ENCODE data around the gene CASP5. TPM values are rescaled to one million over a fixed set of nuclear protein-coding genes. Genes with fewer than 3 reads are reported as not detected.

The CASP5 gene
- total RNA-seq, 1 donor from 2014 or later: not detected

DNA sequence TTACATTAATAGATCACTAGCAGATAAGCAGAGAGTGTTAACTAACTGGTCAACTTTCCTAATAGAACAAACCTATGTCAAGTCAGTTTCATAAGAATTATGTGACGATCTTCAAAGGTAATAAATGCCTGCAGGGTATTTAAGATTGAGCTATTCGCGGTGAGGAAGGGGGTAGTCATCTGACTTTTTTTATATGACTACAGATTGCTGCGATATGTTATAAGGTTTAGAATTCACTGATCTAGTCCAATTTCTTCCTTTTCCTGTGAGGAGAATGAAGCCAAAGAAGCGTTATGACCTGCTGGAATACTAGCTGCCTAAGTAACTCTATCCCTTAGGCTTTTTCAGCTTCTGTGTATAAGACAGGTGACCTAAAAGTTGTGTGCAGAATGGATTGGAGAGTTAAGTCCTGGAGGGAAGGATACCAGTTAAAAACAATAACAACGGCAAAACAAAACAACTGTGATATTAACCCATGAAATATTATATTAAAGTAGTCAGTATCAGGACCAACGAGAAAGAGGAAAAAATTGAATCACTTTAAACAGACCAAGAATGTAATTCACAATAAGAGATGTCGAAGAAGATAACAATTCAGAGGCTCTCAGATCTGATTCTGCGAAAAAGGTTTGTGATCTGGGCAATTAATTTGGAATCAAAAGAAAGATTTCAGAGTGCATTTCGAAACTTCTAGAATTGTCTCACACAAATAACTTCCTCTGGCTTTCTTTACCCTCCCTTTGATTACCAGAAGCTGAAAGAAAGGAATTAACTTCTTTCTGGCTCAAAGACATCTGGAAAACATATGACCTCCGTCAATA lies 55.2 kb downstream of the CASP5 start:
- peak; percentile 52 for DNase-seq

DNA sequence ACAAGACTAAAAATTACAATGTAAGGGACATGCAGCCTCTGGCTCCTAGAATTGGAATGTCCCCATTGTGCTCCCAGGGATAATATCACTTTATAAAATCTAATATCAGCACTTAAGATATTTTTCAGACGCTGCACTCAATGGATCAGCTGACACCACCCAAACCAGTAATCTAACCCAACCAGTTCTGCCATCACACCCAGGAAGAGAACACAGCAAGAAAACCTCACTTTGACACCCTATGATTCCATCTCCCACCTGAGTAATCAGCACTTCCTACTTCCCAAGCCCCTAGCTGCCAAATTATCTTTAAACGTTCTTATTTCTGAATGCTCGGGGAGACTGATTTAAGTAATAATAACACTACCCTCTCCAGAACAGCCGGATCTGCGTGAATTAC lies 57.2 kb downstream of the CASP5 start:
- no peak for DNase-seq

DNA sequence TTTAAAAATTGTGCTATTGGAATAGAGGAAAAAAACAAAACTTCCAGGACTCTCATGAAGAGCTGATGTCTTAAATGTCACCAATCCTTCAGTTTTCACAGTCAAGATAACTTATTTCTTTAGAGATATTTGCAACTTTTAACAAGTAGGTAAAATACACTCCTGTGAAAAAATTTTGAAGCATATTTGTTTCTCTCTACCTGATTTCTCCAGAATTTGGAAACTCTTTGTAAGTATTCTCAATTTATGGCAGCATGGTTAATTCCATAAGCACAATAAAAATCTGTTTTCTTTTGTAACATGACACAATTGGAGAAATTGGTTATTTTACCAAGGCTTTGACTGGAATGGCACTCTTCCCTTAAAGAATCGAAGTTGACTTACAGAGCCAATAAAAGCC lies 58.7 kb downstream of the CASP5 start:
- DNase-seq: no peak

DNA sequence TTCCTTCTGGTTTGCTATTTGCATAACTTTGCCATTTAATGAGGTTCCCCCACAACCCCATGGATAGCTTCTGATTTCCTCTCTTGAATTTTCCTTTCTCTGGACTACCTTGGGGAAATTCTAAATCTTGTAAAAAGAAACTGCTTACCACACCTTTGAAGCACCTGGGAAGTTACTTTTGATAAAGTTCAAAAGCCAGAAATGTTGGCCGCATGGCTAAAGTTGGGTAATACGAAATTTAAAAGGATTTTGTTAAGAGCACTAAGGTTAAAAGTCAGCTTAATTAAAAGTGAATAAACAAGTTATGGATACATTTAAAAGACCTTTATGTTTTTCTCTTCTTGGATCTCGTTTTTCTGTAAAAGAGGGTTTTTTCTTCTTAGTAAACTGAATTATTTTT lies 60.1 kb downstream of the CASP5 start:
- no peak for DNase-seq

DNA sequence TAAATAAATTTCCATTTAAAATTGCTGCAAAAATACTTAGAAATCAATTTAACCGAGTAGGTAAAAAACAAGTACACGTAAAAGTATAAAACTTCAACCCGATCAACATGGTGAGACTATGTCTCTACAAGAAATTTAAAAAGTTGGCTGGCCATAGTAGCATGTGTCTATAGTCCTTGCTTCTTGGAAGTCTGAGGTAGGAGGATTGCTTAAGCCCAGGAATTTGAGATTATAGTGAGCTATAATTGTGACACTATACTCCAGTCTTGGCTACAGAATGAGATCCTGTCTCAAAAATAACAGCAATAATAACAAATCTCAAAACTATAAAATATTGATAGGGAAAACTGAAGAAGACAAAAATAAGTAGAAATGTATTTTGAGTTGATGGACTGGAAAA lies 65.7 kb downstream of the CASP5 start:
- DNase-seq: no peak

DNA sequence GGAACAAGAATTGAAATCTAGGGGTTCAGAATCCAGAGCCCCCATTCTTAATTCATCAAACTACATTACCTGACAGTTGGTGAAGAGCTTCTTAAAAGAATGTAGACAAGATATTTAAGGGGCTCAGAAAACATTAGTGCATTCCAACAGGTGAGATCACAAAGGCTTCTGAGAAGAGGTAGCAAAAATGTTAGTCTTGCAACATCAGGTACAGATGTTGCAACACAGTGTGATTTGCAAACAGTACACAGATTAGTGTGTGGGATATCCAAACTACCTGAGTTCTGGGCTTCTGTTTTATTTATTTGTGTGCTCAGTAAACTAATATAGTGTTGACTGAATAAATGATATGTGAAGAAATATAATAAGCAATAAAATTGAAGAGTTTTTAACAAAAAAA lies 66.4 kb downstream of the CASP5 start:
- no peak for DNase-seq

DNA sequence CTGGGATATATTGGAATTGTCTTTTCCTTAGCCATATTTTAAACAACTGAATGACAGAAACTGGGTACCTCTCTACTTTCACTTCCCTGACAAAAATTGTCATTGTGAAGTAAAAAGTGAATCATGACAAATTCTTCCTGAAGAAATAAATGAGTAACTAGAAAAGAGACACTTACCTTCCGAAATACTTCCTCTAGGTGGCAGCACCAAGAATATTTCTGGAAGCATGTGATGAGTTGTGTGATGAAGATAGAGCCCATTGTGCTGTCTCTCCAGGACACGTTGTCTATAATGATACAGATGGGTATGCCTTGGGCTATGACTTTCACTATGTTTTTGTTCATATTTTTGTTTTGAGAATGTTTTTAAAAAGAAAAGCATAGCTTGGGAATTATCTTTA lies 76.1 kb downstream of the CASP5 start:
- DNase-seq: peak; percentile 80

Other genes with a start within 250 kb of the CASP5 start
- gene CASP12, start 124.7 kb downstream of the CASP5 start, total RNA-seq: 5.9 and 11.1 TPM in 2 replicates
- 238 and 434 TPM in 2 replicates for gene CASP4, start 54.6 kb downstream of the CASP5 start, total RNA-seq
- 32.8 and 41.1 TPM in 2 replicates for gene CASP1, start 12.0 kb upstream of the CASP5 start, total RNA-seq
- 70.3 and 86.3 TPM in 2 replicates for gene CARD16, start 22.2 kb upstream of the CASP5 start, total RNA-seq
- not detected in 2 replicates for gene CARD18, start 116.6 kb upstream of the CASP5 start, total RNA-seq